HG03060 (cell line): ENCODE measurements around the gene RASSF6.
"Not testable (repeated sequence)": the region's sequence is repeated elsewhere in the genome, so short reads cannot be mapped to it uniquely, and the experiment has no call there.

Source experiments
- ATAC-seq: cut with Tn5 transposase; IDR thresholded peaks from one replicate; pipeline ENCODE4 v1.9.1; 2021; ENCODE audit warnings: low read depth, moderate number of reproducible peaks; ENCODE audit not compliant: unreplicated experiment

The RASSF6 gene, protein sequence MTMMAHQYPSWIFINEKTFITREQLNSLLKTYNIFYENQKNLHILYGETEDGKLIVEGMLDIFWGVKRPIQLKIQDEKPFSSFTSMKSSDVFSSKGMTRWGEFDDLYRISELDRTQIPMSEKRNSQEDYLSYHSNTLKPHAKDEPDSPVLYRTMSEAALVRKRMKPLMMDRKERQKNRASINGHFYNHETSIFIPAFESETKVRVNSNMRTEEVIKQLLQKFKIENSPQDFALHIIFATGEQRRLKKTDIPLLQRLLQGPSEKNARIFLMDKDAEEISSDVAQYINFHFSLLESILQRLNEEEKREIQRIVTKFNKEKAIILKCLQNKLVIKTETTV

DNA sequence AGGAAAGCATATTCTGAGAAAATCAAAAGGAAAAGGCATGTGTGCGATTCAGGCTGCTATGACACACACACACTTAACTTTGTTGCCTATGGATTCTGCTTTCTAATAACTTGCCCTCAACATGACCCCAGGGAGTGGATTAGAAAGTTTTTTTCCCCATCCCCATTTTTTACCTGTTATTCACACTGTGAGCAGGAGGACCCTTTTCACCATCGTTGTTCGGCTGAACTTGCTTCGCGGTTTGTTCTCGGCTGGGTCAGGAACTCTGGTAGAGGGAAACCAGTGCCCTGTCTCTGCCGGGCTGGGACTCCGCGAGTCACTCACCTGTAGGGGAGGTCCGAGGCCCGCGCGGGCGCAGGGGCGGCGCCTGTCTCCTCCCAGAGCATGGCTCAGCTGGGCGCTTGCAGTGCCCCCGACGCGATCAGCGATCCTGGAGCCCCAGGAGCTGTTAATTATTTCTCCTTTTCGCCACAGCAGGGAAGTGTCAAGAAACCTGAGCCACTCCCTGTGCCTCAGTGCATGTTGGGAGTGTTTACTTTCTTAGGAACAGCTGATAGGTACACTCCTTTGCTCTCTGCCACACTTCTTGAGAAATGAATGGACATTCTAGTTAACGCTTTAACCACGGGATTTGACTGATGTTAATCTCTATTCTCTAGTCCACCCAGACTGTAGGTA, at the start of gene RASSF6:
Gene RASSF6, minus strand, starts transcription at position 322 of the 678 bp plus-strand sequence. CDS start 8,641 bp downstream, outside the sequence.
- ATAC-seq = peak; percentile 55

DNA sequence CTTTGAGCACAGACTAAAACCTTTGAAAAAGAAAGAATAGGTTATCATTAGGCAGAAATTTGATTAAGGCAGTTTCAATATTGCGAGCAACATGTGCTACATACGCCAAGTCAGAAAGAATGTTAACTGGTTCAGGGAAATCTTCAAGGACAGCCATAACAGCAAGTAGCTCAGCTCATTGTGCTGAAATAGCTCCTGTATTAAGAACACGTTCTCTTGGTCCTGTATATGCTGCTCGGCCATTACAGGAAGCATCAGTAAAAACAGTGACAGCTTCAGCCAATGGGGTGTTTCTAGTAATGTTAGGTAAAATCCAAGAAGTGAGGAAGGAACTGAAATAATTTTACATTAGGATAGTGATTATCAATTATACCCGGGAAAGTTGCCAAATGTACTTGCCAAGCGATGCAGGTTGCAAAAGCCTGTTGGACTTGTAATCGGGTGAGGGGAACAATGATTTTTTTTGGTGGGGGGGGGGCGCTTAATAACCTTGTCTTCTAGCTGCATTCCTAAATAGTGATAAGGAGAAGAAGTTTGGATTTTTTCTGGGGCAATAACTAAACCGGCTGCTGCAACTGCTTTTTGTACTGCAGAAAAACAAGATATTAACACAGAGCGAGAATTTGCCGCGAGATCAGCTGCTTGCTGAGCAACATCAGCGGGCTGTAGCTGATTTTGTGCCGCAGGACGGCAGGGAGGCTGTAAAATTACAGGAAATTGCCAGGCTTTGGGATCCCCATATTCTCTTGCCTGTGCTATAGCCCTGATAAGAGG, 49.4 kb upstream of the RASSF6 start:
- ATAC-seq = no peak

GRCh38 chr4:73668782-73669201, 48.6 kb upstream of the RASSF6 start:
- ATAC-seq = no peak

DNA sequence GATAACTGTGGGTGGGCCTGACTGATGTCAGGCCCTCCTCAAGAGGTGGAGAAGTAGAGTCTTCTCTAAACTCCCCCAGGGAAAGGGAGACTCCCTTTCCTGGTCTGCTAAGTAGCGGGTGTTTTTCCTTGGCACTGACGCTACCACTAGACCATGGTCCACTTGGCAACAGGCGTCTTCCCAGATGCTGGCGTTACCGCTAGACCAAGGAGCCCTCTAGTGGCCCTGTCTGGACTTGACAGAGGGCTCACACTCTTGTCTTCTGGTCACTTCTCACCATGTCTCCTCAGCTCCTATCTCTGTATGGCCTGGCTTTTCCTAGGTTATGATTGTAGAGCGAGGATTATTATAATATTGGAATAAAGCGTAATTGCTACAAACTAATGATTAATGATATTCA, 45.7 kb upstream of the RASSF6 start:
- not testable (repeated sequence) for ATAC-seq

DNA sequence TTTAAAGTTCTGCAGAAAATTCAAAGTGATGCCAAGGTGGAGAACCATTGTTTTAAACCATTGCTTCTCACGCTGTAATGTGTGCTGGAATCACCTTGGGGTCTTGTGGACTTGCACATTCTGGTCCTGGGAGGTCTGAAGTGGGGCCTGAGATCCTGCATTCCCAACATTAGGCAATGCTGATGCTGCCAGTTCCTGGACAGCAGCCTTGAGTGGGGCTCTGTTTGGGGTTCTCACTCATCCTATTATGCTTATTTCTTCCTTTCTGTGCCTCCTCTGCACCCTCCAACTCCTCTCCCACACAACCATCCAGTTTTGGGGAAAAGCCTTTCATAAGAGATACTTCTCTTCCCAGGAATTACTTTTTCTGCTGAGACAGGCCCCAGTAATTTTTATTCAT, 44.2 kb upstream of the RASSF6 start:
- no peak for ATAC-seq

GRCh38 chr4:73663576-73663975, 43.3 kb upstream of the RASSF6 start:
- no peak for ATAC-seq

GRCh38 chr4:73662709-73663546, 42.7 kb upstream of the RASSF6 start:
- no peak for ATAC-seq

DNA sequence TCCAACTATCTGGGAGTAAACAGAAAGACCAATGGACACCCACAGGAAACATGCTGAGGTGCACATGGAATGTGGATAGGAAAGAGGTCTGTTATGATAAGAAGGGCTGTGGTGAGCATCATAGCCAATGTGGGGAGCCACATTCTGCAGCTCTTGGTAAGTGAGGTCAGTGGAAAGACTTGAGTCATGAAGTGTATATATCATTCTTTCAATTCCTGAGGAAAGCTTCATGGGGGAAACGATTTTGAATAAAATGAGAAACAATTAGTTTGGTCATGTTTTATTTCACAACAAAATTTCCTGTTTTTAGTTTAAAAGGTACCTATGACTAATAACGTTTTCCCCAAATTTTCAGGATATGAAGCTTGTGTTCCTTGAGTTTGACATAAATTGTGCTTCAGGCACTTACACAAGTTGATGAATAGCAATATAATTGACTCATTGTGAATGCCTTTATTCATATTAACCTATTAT, 41.4 kb upstream of the RASSF6 start:
- no peak for ATAC-seq

- ATAC-seq = no peak
Observed at GRCh38 chr4:73660808-73661207, 40.6 kb upstream of the RASSF6 start.

DNA sequence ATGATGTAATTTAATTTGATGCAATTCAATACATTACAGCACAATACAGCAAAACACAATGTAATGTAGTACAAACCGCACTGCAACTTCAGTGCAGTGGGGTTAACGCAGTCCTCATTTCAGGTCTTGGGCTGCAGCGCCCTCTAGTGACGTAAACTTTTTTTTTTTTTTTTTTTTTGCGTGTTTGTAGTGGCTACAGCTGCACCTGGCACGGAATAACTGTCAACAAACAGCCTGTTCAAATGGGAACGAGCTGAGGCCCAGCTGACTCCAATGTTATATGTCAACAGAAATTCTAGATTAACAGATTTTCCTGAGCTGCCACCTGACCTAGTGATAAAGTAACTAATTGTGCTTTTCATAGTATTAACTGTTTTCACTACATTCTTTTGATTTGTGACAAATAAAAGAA, 33.5 kb upstream of the RASSF6 start:
- peak; percentile 60 for ATAC-seq

DNA sequence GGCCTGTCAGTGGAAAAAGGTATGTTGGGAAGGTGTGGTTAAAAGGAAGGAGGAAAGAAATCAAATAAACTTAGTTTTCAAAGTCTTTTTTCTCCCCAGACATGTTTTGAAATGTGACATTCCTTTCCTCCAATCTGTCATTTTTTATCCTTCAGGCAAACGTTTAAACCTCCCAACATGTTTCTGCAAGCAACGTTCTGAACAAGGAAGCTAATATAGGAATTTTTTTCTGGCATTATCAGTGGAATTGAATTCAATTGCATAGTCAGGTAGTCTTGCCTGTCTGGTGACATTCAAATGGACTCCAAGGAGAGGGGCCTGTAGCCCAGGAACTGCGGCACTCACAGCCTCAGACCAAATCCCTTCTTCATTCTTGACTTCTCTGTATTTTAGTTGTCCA, 30.0 kb upstream of the RASSF6 start:
- no peak for ATAC-seq

- ATAC-seq = no peak
Observed at GRCh38 chr4:73648478-73648877, 28.2 kb upstream of the RASSF6 start.

- no peak for ATAC-seq
Observed at GRCh38 chr4:73646117-73646516, 25.9 kb upstream of the RASSF6 start.

GRCh38 chr4:73631565-73632226, 11.5 kb upstream of the RASSF6 start:
- ATAC-seq = no peak

GRCh38 chr4:73628834-73629233, 8.6 kb upstream of the RASSF6 start:
- ATAC-seq = not testable (repeated sequence)

DNA sequence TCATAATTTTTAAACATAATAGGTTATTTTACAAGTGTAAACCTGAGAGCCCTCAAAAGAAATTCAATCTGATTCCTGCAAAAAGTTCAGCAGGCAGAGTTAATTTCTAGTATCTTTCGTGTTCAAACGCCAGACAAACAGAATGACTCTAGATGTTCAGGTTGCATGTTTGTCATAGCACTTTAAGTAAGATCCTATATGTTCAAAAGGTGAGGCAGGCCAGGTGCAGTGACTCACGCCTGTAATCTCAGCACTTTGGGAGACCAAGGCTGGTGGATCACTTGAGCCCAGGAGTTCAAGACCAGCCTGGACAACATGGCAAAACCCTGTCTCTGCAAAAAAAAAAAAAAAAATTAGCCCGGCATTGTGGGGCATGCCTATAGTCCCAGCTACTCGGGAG, 1.1 kb upstream of the RASSF6 start:
- ATAC-seq = no peak

DNA sequence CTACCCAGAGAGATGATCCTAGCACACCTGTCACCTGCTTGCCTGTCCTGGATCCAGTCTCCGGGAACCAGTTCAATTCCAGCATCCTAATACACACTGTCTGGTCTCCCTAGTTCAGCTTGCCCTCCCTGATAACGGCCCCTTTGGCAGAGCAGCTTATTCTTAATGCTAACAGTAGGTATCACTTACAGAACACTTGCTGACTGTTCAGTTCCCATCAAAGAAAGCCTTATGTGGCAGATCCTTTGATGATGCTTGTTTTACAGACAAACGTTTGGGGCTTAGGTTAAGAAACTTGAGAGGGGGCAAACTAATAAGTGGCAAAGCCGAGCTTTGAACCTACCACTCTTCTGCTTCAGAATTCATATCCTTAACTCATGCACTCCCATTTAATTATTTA, 890 bp downstream of the RASSF6 start:
- ATAC-seq = no peak

- ATAC-seq = no peak
Observed at GRCh38 chr4:73617256-73617655, 3.0 kb downstream of the RASSF6 start.

GRCh38 chr4:73615613-73616012, 4.6 kb downstream of the RASSF6 start:
- ATAC-seq = no peak
